Nephron progenitor cell (in vitro differentiated cells): ENCODE results near the gene RAB15.

Source experiments
- DNase-seq: peaks from one replicate; pipeline ENCODE4 v3.0.0; 2021
- H3K27ac Mint-ChIP-seq: 2 replicates; pipeline ENCODE4 v1.8.0; 2021; ENCODE audit warnings: mild to moderate bottlenecking, moderate library complexity, mixed read lengths
- H3K27me3 Mint-ChIP-seq: 2 replicates; pipeline ENCODE4 v1.8.0; 2021; ENCODE audit warnings: mild to moderate bottlenecking, low read depth, mixed read lengths; ENCODE audit not compliant: poor library complexity
- H3K36me3 Mint-ChIP-seq: 2 replicates; pipeline ENCODE4 v1.8.0; 2021; ENCODE audit warnings: low read depth, mixed read lengths
- H3K4me1 Mint-ChIP-seq: 2 replicates; pipeline ENCODE4 v1.8.0; 2021; ENCODE audit warnings: mixed read lengths
- H3K4me3 Mint-ChIP-seq: 2 replicates; pipeline ENCODE4 v1.8.0; 2021; ENCODE audit warnings: mild to moderate bottlenecking, moderate library complexity, mixed read lengths
- H3K9me3 Mint-ChIP-seq: 2 replicates; pipeline ENCODE4 v1.8.0; 2021; ENCODE audit warnings: mild to moderate bottlenecking, moderate library complexity, mixed read lengths
- TF ChIP-seq, protein P1 (sequence below): fragments of 200-600 bp; sonication (generic); IDR thresholded peaks from 2 replicates; pipeline ENCODE4 v1.5.0; 2021; ENCODE audit warnings: antibody characterized with exemption

Gene RAB15

GRCh38 chr14:64937821-64938193, 34.3 kb downstream of the RAB15 start:
- TF ChIP-seq, protein P1, sequence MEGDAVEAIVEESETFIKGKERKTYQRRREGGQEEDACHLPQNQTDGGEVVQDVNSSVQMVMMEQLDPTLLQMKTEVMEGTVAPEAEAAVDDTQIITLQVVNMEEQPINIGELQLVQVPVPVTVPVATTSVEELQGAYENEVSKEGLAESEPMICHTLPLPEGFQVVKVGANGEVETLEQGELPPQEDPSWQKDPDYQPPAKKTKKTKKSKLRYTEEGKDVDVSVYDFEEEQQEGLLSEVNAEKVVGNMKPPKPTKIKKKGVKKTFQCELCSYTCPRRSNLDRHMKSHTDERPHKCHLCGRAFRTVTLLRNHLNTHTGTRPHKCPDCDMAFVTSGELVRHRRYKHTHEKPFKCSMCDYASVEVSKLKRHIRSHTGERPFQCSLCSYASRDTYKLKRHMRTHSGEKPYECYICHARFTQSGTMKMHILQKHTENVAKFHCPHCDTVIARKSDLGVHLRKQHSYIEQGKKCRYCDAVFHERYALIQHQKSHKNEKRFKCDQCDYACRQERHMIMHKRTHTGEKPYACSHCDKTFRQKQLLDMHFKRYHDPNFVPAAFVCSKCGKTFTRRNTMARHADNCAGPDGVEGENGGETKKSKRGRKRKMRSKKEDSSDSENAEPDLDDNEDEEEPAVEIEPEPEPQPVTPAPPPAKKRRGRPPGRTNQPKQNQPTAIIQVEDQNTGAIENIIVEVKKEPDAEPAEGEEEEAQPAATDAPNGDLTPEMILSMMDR: no peak
- peaks cover 28% of the 10 kb centered on the region for H3K4me1 Mint-ChIP-seq
- no peak for DNase-seq
- H3K36me3 Mint-ChIP-seq: peaks cover 27% of the 10 kb centered on the region
- peaks cover 4% of the 10 kb centered on the region for H3K27me3 Mint-ChIP-seq
- H3K27ac Mint-ChIP-seq: no peak overlapping the region
- H3K9me3 Mint-ChIP-seq: no peaks in the 10 kb centered on the region
- no peak overlapping the region for H3K4me3 Mint-ChIP-seq

DNA sequence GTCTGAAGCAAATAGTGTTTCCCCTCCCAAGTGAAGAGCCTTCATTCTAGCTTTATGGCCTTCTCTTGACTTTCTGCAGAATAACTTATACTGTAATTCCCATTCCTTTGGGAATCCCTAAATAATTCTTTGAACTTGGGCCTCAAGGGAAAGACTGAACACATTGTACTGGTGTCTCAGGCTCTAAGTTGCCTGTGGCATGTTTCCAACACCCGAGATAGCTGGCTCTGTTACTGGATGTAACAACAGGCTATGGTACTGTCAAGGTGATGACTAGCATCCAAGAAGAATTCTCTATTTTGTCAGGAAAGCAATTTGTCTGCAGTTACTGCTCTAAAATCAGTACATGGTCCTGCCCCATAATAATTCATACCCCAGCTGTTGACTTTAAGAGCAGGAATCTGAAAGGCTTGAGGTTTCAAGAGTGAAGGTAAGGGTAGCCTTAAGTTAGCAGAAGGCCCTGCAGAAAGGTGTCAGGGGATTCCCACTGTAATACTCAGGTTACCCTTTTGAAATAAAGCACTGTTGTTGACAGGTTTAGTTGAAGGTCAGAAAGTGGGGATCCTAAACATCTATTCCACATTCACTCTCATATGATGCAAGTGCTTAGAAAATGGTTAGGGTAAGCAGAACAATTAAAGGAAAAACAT, 34.8 kb downstream of the RAB15 start:
- DNase-seq: no peak
- Mint-ChIP-seq H3K9me3 (no peaks in the 10 kb centered on the region), H3K36me3 (peaks cover 32% of the 10 kb centered on the region), H3K4me3 (no peak overlapping the region), H3K27ac (no peak overlapping the region), H3K4me1 (peaks cover 28% of the 10 kb centered on the region), H3K27me3 (peaks cover 4% of the 10 kb centered on the region)
- TF ChIP-seq, protein P1: no peak

GRCh38 chr14:64935508-64935907, 36.6 kb downstream of the RAB15 start:
- Mint-ChIP-seq H3K27ac (no peak overlapping the region), H3K36me3 (peaks cover 35% of the 10 kb centered on the region), H3K4me1 (peaks cover 28% of the 10 kb centered on the region), H3K9me3 (no peaks in the 10 kb centered on the region), H3K4me3 (no peak overlapping the region), H3K27me3 (peaks cover under 1% of the 10 kb centered on the region)
- DNase-seq: no peak
- TF ChIP-seq, protein P1: no peak

DNA sequence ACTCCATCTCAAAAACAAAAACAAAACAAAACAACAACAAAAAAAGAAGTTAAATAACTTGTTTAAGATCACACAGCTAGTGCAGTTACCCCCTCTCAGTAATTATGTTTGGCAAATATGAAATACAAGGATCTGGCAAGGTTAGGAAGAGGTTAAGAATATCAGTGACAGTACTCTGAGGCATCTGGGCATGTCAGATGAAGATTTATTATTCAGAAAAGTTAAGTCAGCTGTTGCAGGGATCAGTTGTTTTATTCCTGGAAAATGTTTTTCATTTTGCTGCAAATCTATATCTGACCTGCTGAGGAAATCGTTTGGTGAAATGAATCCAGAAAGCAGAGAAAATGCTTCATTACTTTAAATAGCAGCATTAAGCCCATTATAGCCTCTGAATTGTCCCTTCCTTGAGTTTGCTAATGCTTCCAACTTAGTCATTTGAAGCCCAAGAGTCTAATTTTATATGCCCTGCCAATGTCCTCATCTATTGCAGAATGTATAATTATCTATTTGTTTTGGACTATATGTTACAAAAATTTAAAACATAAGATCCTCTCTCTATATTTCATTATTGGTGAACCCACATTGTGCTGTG, 37.7 kb downstream of the RAB15 start:
- DNase-seq: no peak
- Mint-ChIP-seq H3K36me3 (peaks cover 38% of the 10 kb centered on the region), H3K4me3 (no peak overlapping the region), H3K27ac (no peak overlapping the region), H3K4me1 (peaks cover 21% of the 10 kb centered on the region), H3K9me3 (no peaks in the 10 kb centered on the region), H3K27me3 (no peaks in the 10 kb centered on the region)
- TF ChIP-seq, protein P1: no peak

DNA sequence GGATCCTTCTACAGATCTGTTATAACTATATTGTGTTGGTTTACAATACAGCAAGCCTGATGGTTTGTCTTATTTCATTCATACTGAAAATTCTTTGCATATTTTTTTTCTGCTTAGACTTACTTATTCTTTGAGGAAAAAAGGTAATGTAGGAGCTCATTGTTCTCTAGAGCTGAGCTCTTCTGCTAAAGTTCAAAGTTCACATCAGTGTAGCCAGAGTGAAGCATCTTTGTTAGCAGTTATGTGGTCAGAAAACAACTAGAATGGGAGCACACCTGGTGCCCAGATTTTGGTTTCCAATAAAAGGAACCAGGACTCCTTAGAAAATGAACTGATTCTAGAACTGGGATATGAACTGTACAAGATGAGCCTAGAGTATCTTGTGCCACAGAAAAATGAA, 39.9 kb downstream of the RAB15 start:
- DNase-seq: no peak
- H3K9me3 Mint-ChIP-seq: no peaks in the 10 kb centered on the region
- no peaks in the 10 kb centered on the region for H3K27me3 Mint-ChIP-seq
- H3K27ac Mint-ChIP-seq: no peak overlapping the region
- H3K36me3 Mint-ChIP-seq: peaks cover 29% of the 10 kb centered on the region
- H3K4me3 Mint-ChIP-seq: no peak overlapping the region
- TF ChIP-seq, protein P1: no peak
- H3K4me1 Mint-ChIP-seq: peaks cover 9% of the 10 kb centered on the region

DNA sequence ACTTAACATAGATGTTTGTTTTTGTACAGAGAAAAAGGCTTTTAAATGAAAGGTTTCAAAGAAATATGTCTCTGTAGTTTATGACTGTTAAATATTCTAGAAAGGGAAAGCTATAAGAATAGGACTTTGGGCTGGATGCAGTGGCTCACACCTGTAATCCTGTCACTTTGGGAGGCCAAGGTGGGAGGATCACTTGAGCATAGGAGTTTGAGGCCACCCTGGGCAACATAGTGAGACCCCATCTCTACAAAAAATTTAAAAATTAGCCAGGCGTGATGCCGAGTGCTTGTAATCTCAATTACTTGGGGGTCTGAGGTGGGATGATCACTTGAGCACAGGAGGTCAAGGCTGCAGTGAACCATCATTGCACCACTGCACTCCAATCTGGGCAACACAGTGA, 41.0 kb downstream of the RAB15 start:
- no peaks in the 10 kb centered on the region for H3K4me1 Mint-ChIP-seq
- TF ChIP-seq, protein P1: no peak
- DNase-seq: no peak
- no peak overlapping the region for H3K27ac Mint-ChIP-seq
- no peaks in the 10 kb centered on the region for H3K27me3 Mint-ChIP-seq
- H3K36me3 Mint-ChIP-seq: peaks cover 34% of the 10 kb centered on the region
- H3K4me3 Mint-ChIP-seq: no peak overlapping the region
- no peaks in the 10 kb centered on the region for H3K9me3 Mint-ChIP-seq
